Astrocyte (in vitro differentiated cells and primary cell): ENCODE results near the gene COL5A1. TPM values are rescaled to one million over a fixed set of nuclear protein-coding genes. Genes with fewer than 3 reads are reported as not detected.

ENCODE experiments used
- DNase-seq: peaks from one replicate; pipeline ENCODE4 v3.0.0-alpha.2; 2010; ENCODE audit warnings: low read depth
- FAIRE-seq: peaks from 2 replicates; lab custom pipeline; 2011; peaks lifted over from hg19 to GRCh38; lab: Jason Lieb, UNC
- H2AFZ ChIP-seq: 2 replicates; pipeline ENCODE4 v1.6.0; 2012; ENCODE audit warnings: low read depth, low read length, inconsistent platforms
- H3K27ac ChIP-seq: 2 replicates; pipeline ENCODE4 v1.5.1; 2011; ENCODE audit warnings: low read depth, low read length, inconsistent platforms
- H3K27me3 ChIP-seq: 2 replicates; pipeline ENCODE4 v1.6.0; 2011; ENCODE audit warnings: low read length, inconsistent platforms; ENCODE audit not compliant: insufficient read depth
- H3K36me3 ChIP-seq: 2 replicates; pipeline ENCODE4 v1.5.1; 2011; ENCODE audit warnings: low read length, inconsistent platforms; ENCODE audit not compliant: insufficient read depth
- H3K4me1 ChIP-seq: 2 replicates; pipeline ENCODE4 v1.5.1; 2011; ENCODE audit warnings: low read length, inconsistent platforms; ENCODE audit not compliant: insufficient read depth
- H3K4me2 ChIP-seq: 2 replicates; pipeline ENCODE4 v1.6.0; 2012; ENCODE audit warnings: low read length, inconsistent platforms
- H3K4me3 ChIP-seq: 2 replicates; pipeline ENCODE4 v1.5.1; 2011; ENCODE audit warnings: low read depth, mild to moderate bottlenecking, low read length, inconsistent platforms; ENCODE audit not compliant: insufficient read depth
- H3K79me2 ChIP-seq: 2 replicates; pipeline ENCODE4 v1.6.0; 2012; ENCODE audit warnings: mild to moderate bottlenecking, low read length, inconsistent platforms; ENCODE audit not compliant: insufficient read depth
- H3K9ac ChIP-seq: 2 replicates; pipeline ENCODE4 v1.6.0; 2012; ENCODE audit warnings: mild to moderate bottlenecking, low read length, inconsistent platforms
- H3K9me3 ChIP-seq: 2 replicates; pipeline ENCODE4 v1.5.1; 2012; ENCODE audit warnings: low read depth, mild to moderate bottlenecking, low read length, inconsistent platforms; ENCODE audit not compliant: insufficient read depth
- H4K20me1 ChIP-seq: 2 replicates; pipeline ENCODE4 v1.6.0; 2012; ENCODE audit warnings: low read length, inconsistent platforms; ENCODE audit not compliant: insufficient read depth
- H3K27ac Mint-ChIP-seq: one replicate; pipeline ENCODE4 v1.8.0; 2021; ENCODE audit warnings: mild to moderate bottlenecking, mixed read lengths; ENCODE audit not compliant: unreplicated experiment
- H3K27me3 Mint-ChIP-seq: one replicate; pipeline ENCODE4 v1.8.0; 2021; ENCODE audit warnings: low read depth, mixed read lengths; ENCODE audit not compliant: unreplicated experiment
- H3K36me3 Mint-ChIP-seq: one replicate; pipeline ENCODE4 v1.8.0; 2021; ENCODE audit warnings: low read depth, mixed read lengths; ENCODE audit not compliant: unreplicated experiment
- H3K4me1 Mint-ChIP-seq: one replicate; pipeline ENCODE4 v1.8.0; 2021; ENCODE audit warnings: low read depth, mixed read lengths; ENCODE audit not compliant: unreplicated experiment
- H3K4me3 Mint-ChIP-seq: one replicate; pipeline ENCODE4 v1.8.0; 2021; ENCODE audit warnings: mild to moderate bottlenecking, moderate library complexity, mixed read lengths; ENCODE audit not compliant: unreplicated experiment
- H3K9me3 Mint-ChIP-seq: one replicate; pipeline ENCODE4 v1.8.0; 2021; ENCODE audit warnings: mild to moderate bottlenecking, mixed read lengths; ENCODE audit not compliant: unreplicated experiment
- EZH2 ChIP-seq: IDR thresholded peaks from 2 replicates; pipeline ENCODE4 v1.6.1; 2012; ENCODE audit warnings: mild to moderate bottlenecking, low read length, inconsistent platforms; ENCODE audit not compliant: insufficient read depth
- total RNA-seq: library from RNA; stranded (reverse); gene quantifications from 2 replicates; pipeline ENCODE4 v1.2.1, GENCODE V29; 2021
- TF ChIP-seq, protein P1 (sequence below): IDR thresholded peaks from 2 replicates; pipeline ENCODE4 v1.5.1; 2011; ENCODE audit warnings: low read depth, mild to moderate bottlenecking, inconsistent platforms, low read length, moderate library complexity; ENCODE audit not compliant: insufficient read depth

COL5A1 gene
- total RNA-seq, 1 donor from 2014 or later, result 1,055 TPM

- peaks cover 96% of the 10 kb centered on the region for H3K79me2 ChIP-seq
Observed at GRCh38 chr9:134696433-134696832, 54.8 kb downstream of the COL5A1 start.

DNA sequence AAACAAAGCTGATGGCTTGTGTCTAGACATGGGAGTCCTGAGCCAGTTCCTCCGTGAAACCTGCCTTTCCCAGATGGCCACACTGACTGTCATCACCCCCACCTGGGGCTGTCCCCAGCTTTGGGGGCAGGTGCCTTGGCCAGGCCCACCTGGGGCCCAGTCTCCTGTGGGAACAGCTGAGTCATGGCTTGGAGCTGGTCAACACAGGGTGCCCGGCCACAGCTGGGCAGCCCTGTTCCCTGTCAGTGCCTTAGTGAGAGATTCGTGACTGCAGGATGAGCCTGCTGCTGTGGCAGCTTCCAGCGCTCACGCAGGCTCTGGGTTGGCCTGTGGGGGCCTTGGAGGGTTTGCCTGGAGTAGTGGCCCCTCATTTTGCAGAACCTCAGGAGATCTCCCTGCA, 56.5 kb downstream of the COL5A1 start:
- no peaks in the 10 kb centered on the region for H3K27me3 ChIP-seq
- Mint-ChIP-seq H3K27me3 (no peaks in the 10 kb centered on the region), H3K27ac (peak overlapping the region; percentile 85), H3K36me3 (peaks cover 28% of the 10 kb centered on the region), H3K4me1 (peaks cover 36% of the 10 kb centered on the region), H3K4me3 (no peak overlapping the region), H3K9me3 (no peaks in the 10 kb centered on the region)
- peaks cover 48% of the 10 kb centered on the region for H3K36me3 ChIP-seq
- H3K79me2 ChIP-seq, result peaks cover 97% of the 10 kb centered on the region
- H3K4me1 ChIP-seq, result peaks cover 9% of the 10 kb centered on the region
- H3K4me3 ChIP-seq, result no peak overlapping the region
- H3K9me3 ChIP-seq, result no peaks in the 10 kb centered on the region
- peaks cover 99% of the 10 kb centered on the region for H4K20me1 ChIP-seq
- no peak overlapping the region for H3K27ac ChIP-seq
- DNase-seq (no peak), FAIRE-seq (no peak)
- H3K9ac ChIP-seq, result no peak overlapping the region
- no peak overlapping the region for H3K4me2 ChIP-seq
- TF ChIP-seq, protein P1, sequence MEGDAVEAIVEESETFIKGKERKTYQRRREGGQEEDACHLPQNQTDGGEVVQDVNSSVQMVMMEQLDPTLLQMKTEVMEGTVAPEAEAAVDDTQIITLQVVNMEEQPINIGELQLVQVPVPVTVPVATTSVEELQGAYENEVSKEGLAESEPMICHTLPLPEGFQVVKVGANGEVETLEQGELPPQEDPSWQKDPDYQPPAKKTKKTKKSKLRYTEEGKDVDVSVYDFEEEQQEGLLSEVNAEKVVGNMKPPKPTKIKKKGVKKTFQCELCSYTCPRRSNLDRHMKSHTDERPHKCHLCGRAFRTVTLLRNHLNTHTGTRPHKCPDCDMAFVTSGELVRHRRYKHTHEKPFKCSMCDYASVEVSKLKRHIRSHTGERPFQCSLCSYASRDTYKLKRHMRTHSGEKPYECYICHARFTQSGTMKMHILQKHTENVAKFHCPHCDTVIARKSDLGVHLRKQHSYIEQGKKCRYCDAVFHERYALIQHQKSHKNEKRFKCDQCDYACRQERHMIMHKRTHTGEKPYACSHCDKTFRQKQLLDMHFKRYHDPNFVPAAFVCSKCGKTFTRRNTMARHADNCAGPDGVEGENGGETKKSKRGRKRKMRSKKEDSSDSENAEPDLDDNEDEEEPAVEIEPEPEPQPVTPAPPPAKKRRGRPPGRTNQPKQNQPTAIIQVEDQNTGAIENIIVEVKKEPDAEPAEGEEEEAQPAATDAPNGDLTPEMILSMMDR, result no peak
- TF ChIP-seq EZH2, result no peak
- H2AFZ ChIP-seq, result no peak overlapping the region

More at GRCh38 chr9:134696433-134696832, 54.8 kb downstream of the COL5A1 start:
- H3K4me2 ChIP-seq, result no peak overlapping the region
- H3K9me3 Mint-ChIP-seq, result no peaks in the 10 kb centered on the region
- H3K9ac ChIP-seq, result no peak overlapping the region
- no peaks in the 10 kb centered on the region for H3K9me3 ChIP-seq
- FAIRE-seq (no peak), DNase-seq (no peak)
- no peak for TF ChIP-seq EZH2
- TF ChIP-seq, protein P1, result no peak
- H3K4me3 Mint-ChIP-seq, result no peak overlapping the region
- H3K4me1 Mint-ChIP-seq, result peaks cover 42% of the 10 kb centered on the region
- H3K27me3 ChIP-seq, result no peaks in the 10 kb centered on the region
- H3K4me3 ChIP-seq, result no peak overlapping the region
- no peak overlapping the region for H3K27ac ChIP-seq
- peaks cover 99% of the 10 kb centered on the region for H4K20me1 ChIP-seq
- no peak overlapping the region for H3K27ac Mint-ChIP-seq
- H3K36me3 Mint-ChIP-seq, result peaks cover 31% of the 10 kb centered on the region
- H3K4me1 ChIP-seq, result peaks cover 10% of the 10 kb centered on the region
- H3K27me3 Mint-ChIP-seq, result no peaks in the 10 kb centered on the region
- no peak overlapping the region for H2AFZ ChIP-seq
- peaks cover 43% of the 10 kb centered on the region for H3K36me3 ChIP-seq

GRCh38 chr9:134698587-134699342, 57.2 kb downstream of the COL5A1 start:
- FAIRE-seq (no peak), DNase-seq (peak; percentile 30)
- Histone ChIP-seq H3K27me3 (no peaks in the 10 kb centered on the region), H3K9me3 (no peaks in the 10 kb centered on the region), H3K27ac (no peak overlapping the region), H2AFZ (no peak overlapping the region), H3K4me1 (peaks cover 9% of the 10 kb centered on the region), H3K9ac (no peak overlapping the region), H3K4me2 (no peak overlapping the region), H3K36me3 (peaks cover 47% of the 10 kb centered on the region), H4K20me1 (peaks cover 98% of the 10 kb centered on the region), H3K79me2 (peaks cover 94% of the 10 kb centered on the region), H3K4me3 (no peak overlapping the region)
- peaks cover 26% of the 10 kb centered on the region for H3K36me3 Mint-ChIP-seq
- TF ChIP-seq, protein P1, result peak; percentile 56
- no peak for TF ChIP-seq EZH2
- no peak overlapping the region for H3K4me3 Mint-ChIP-seq
- peaks cover 34% of the 10 kb centered on the region for H3K4me1 Mint-ChIP-seq
- no peaks in the 10 kb centered on the region for H3K9me3 Mint-ChIP-seq
- no peak overlapping the region for H3K27ac Mint-ChIP-seq
- no peaks in the 10 kb centered on the region for H3K27me3 Mint-ChIP-seq
